Measurements from ENCODE around the gene INVS.

GRCh38 chr9:100277166-100277979 is 178.3 kb downstream of the INVS start:
- TF ChIP-seq CTCF (IDR thresholded peaks at IDR 0.05; ENCODE audit: low read length) (no peak), EZH2phosphoT487 (IDR thresholded peaks at IDR 0.05; ENCODE audit: low read length) (no peak)
